ENCODE results near the gene TMEM141. TPM values are rescaled to one million over a fixed set of nuclear protein-coding genes. Genes with fewer than 3 reads are reported as not detected.

TMEM141 gene
- total RNA-seq, 1 donor from 2014 or later, result 40.1 TPM

- Mint-ChIP-seq H3K4me1 (peaks cover 27% of the 10 kb centered on the region), H3K36me3 (ENCODE audit: low read depth) (peaks cover 37% of the 10 kb centered on the region), H3K9me3 (no peaks in the 10 kb centered on the region), H3K27me3 (no peaks in the 10 kb centered on the region), H3K4me3 (no peak overlapping the region), H3K27ac (no peak overlapping the region)
- intact Hi-C loops (cut with micrococcal nuclease), result no loop called here
- no peak for DNase-seq
Observed at GRCh38 chr9:136814725-136815421, 23.7 kb downstream of the TMEM141 start.

- intact Hi-C loops (cut with micrococcal nuclease), result no loop called here
- Mint-ChIP-seq H3K4me3 (no peak overlapping the region), H3K36me3 (ENCODE audit: low read depth) (peaks cover 34% of the 10 kb centered on the region), H3K4me1 (peaks cover 24% of the 10 kb centered on the region), H3K27ac (no peak overlapping the region), H3K9me3 (no peaks in the 10 kb centered on the region), H3K27me3 (no peaks in the 10 kb centered on the region)
- no peak for DNase-seq
Observed at GRCh38 chr9:136815422-136815782, 24.3 kb downstream of the TMEM141 start.

DNA sequence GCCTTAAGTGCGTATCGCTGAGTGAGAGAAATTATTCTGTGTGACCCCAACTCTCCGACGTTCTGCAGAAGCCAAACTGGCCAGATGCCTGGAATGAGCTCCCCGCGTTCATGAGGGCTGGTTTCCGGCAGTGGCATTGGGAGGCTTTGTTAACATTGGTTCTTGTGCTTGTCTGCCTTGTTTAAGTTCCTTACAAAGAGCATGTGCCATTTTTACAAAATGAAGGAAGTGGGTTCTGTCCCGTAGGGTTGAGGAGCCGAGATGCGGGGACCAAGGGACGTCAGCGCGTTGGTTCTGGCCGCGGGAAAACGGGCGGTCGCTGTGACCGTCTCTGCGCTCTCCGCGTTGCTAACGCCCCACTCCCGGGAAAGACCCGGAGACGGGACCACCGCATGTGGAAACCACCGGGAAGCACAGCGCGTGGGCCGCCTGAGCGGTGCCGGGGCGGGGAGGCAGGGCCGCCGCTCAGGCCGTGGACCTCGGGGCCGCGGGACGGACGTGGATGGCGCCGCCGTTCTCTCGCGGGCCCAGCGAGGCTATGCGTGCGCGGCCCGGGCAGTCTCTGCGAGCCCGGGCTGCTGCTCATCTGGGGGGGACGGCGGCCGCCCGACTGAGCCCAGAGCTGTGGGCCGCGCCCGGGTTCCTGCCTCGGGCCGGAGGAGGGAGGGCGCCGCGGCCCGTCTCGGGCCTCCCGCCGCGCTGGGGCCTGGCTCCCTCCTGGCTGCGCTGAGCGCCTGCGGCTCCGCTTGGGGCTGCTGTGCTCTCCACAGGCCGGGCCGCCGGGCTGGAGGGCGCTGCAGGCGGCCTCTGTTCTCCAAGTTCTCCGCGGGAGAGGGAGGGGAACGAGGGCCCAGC lies 30.1 kb downstream of the TMEM141 start:
- DNase-seq, result no peak
- Mint-ChIP-seq H3K9me3 (no peaks in the 10 kb centered on the region), H3K4me1 (peaks cover 3% of the 10 kb centered on the region), H3K27ac (no peak overlapping the region), H3K36me3 (ENCODE audit: low read depth) (peaks cover 18% of the 10 kb centered on the region), H3K27me3 (no peaks in the 10 kb centered on the region), H3K4me3 (no peak overlapping the region)
- intact Hi-C loops (cut with micrococcal nuclease), result no loop called here

GRCh38 chr9:136821826-136822544 lies 30.8 kb downstream of the TMEM141 start:
- no peaks in the 10 kb centered on the region for H3K27me3 Mint-ChIP-seq
- peaks cover 17% of the 10 kb centered on the region for H3K36me3 Mint-ChIP-seq (ENCODE audit: low read depth)
- no peak for DNase-seq
- intact Hi-C loops (cut with micrococcal nuclease), result no loop called here
- H3K27ac Mint-ChIP-seq, result no peak overlapping the region
- H3K9me3 Mint-ChIP-seq, result no peaks in the 10 kb centered on the region
- no peak overlapping the region for H3K4me3 Mint-ChIP-seq
- peaks cover 3% of the 10 kb centered on the region for H3K4me1 Mint-ChIP-seq

- no peaks in the 10 kb centered on the region for H3K27me3 Mint-ChIP-seq
- H3K9me3 Mint-ChIP-seq, result no peaks in the 10 kb centered on the region
- no peak overlapping the region for H3K27ac Mint-ChIP-seq
- H3K36me3 Mint-ChIP-seq (ENCODE audit: low read depth), result peaks cover 14% of the 10 kb centered on the region
- H3K4me3 Mint-ChIP-seq, result no peak overlapping the region
- no peak for DNase-seq
- intact Hi-C loops (cut with micrococcal nuclease), result no loop called here
- peaks cover 3% of the 10 kb centered on the region for H3K4me1 Mint-ChIP-seq
Observed at GRCh38 chr9:136823136-136824046, 32.2 kb downstream of the TMEM141 start.

GRCh38 chr9:136824496-136825225 lies 33.5 kb downstream of the TMEM141 start:
- no peak overlapping the region for H3K27ac Mint-ChIP-seq
- intact Hi-C loops (cut with micrococcal nuclease), result no loop called here
- H3K4me3 Mint-ChIP-seq, result no peak overlapping the region
- no peak for DNase-seq
- no peaks in the 10 kb centered on the region for H3K27me3 Mint-ChIP-seq
- H3K4me1 Mint-ChIP-seq, result peaks cover 3% of the 10 kb centered on the region
- peaks cover 20% of the 10 kb centered on the region for H3K36me3 Mint-ChIP-seq (ENCODE audit: low read depth)
- H3K9me3 Mint-ChIP-seq, result no peaks in the 10 kb centered on the region

- peaks cover 3% of the 10 kb centered on the region for H3K4me1 Mint-ChIP-seq
- H3K27me3 Mint-ChIP-seq, result no peaks in the 10 kb centered on the region
- H3K27ac Mint-ChIP-seq, result no peak overlapping the region
- no peaks in the 10 kb centered on the region for H3K9me3 Mint-ChIP-seq
- peaks cover 22% of the 10 kb centered on the region for H3K36me3 Mint-ChIP-seq (ENCODE audit: low read depth)
- H3K4me3 Mint-ChIP-seq, result no peak overlapping the region
- no peak for DNase-seq
- intact Hi-C loops (cut with micrococcal nuclease), result no loop called here
Observed at GRCh38 chr9:136825295-136826187, 34.4 kb downstream of the TMEM141 start.

DNA sequence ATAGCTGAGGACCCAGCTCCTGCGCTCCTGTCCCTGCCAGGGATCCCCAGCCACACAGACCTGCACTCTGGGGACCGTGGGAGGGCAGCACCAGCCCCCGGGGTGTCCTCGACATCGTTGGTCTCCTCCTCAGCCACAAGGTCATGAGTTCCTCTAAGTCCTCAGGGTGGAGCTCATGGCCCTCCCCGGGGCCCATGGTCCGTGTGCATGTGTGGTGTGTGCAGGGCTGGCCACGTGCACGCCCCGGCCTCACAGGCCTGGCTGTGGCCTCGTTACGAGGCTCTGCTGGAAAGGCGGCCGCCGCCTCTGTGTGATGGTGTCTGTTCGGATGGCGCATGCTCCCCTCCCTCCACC lies 35.0 kb downstream of the TMEM141 start:
- intact Hi-C loops (cut with micrococcal nuclease), result no loop called here
- Mint-ChIP-seq H3K4me1 (no peaks in the 10 kb centered on the region), H3K27me3 (no peaks in the 10 kb centered on the region), H3K36me3 (ENCODE audit: low read depth) (peaks cover 21% of the 10 kb centered on the region), H3K27ac (no peak overlapping the region), H3K4me3 (no peak overlapping the region), H3K9me3 (no peaks in the 10 kb centered on the region)
- no peak for DNase-seq

DNA sequence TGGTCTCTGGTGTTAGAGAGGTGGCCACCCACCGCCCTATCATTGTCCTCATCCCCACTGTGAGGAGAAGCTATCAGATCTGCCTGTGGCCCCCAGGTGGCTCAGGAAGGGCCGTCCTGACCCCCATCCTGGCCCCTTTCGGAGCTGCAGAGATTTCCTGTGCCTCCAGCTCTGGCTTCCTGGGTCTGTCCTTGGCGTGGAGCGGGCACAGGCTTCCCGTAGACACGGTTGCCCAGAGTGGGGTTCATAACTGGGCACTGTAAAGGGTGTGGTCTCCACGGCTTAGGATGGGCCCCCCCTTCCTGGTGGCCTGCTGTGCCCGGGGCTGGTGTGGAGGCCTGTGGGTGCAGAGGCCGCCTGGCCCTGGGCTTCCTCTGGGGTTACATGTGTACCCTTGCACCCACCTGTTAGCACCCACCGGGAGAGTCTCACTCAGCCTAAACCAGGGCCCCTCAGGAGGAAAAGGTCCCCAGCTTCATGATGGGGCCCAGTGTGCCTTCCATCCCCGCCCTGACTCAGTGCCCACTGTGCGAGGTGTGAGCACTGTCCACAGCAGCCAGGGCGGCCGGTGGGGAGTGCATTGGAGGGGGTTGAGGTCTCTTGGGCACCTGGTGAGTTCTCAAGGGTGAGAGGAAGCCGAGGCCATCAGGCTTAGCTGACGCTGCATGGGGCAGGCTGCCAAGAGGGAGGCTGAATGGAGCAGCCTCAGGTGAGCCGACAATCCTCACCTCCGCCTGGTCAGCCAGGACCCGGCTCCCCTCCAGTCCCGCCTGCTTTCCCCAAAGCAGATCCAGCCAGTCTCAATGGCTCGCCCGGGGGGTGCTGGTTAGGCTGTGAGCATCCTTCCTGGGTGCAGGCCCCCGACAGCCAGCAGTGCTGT lies 35.8 kb downstream of the TMEM141 start:
- H3K4me3 Mint-ChIP-seq, result no peak overlapping the region
- no peak overlapping the region for H3K27ac Mint-ChIP-seq
- no peaks in the 10 kb centered on the region for H3K27me3 Mint-ChIP-seq
- intact Hi-C loops (cut with micrococcal nuclease), result no loop called here
- H3K9me3 Mint-ChIP-seq, result no peaks in the 10 kb centered on the region
- no peaks in the 10 kb centered on the region for H3K4me1 Mint-ChIP-seq
- peaks cover 22% of the 10 kb centered on the region for H3K36me3 Mint-ChIP-seq (ENCODE audit: low read depth)
- no peak for DNase-seq

- no peak for DNase-seq
- intact Hi-C loops (cut with micrococcal nuclease), result no loop called here
- Mint-ChIP-seq H3K9me3 (no peaks in the 10 kb centered on the region), H3K27ac (no peak overlapping the region), H3K27me3 (no peaks in the 10 kb centered on the region), H3K4me3 (no peak overlapping the region), H3K36me3 (ENCODE audit: low read depth) (peaks cover 24% of the 10 kb centered on the region), H3K4me1 (no peaks in the 10 kb centered on the region)
Observed at GRCh38 chr9:136827794-136828473, 36.8 kb downstream of the TMEM141 start.

DNA sequence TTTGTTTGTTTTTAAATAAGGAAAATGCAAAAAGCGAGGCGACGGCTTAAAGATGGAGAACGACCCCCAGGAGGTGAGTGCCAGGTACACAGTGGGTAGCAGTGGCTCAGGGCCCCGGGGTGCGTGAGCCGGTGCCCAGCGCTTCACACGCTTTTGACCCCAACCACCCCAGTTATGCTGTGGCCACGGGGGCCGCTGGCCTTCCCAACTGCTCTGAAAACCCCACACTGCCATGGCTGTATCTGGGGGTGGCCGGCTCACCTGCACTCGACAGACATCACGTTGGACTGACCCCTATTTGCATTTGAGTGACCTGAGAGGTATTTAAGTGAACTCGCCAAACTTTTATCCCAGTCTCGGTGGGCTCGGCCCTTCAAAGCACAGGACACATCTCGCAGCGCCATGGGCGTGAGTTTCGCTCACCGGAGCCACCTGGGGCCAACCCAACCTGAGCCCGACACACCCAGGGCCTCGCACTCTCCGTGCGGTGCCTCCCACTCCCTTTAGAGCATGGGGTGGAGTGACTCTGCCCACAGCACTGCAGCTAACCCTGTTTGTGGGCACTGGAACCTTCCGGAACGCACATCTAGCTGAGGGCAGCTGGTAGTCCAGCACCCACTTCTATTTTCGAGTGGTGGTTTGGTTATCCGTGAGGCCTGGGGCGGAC lies 37.5 kb downstream of the TMEM141 start:
- peaks cover 24% of the 10 kb centered on the region for H3K36me3 Mint-ChIP-seq (ENCODE audit: low read depth)
- no peaks in the 10 kb centered on the region for H3K27me3 Mint-ChIP-seq
- H3K27ac Mint-ChIP-seq, result no peak overlapping the region
- no peak overlapping the region for H3K4me3 Mint-ChIP-seq
- no peaks in the 10 kb centered on the region for H3K9me3 Mint-ChIP-seq
- intact Hi-C loops (cut with micrococcal nuclease), result no loop called here
- DNase-seq, result no peak
- H3K4me1 Mint-ChIP-seq, result no peaks in the 10 kb centered on the region

Measured in activated CD4-positive, alpha-beta T cell treated with anti-CD3 and anti-CD28 coated beads, Interleukin-2, amount 10 ng/mL, durations not matched to agents 24 days and 14 days (primary cell).